Keratinocyte (primary cell): Measurements from ENCODE around the gene SLC7A6. TPM values are rescaled to one million over a fixed set of nuclear protein-coding genes. Genes with fewer than 3 reads are reported as not detected.

ENCODE experiments used
- DNase-seq: peaks from one replicate; pipeline ENCODE4 v3.0.0-alpha.2; 2011; ENCODE audit warnings: low read depth, missing footprints, low spot score
- FAIRE-seq: peaks from 2 replicates; lab custom pipeline; 2011; peaks lifted over from hg19 to GRCh38; lab: Jason Lieb, UNC
- H2AFZ ChIP-seq: 2 replicates; pipeline ENCODE4 v1.6.0; 2012; ENCODE audit warnings: low read length, control low read depth, inconsistent platforms; ENCODE audit not compliant: control insufficient read depth
- H3K27ac ChIP-seq: 2 replicates; pipeline ENCODE4 v1.5.1; 2011; ENCODE audit warnings: low read length; ENCODE audit not compliant: control insufficient read depth, insufficient read depth
- H3K27me3 ChIP-seq: 3 replicates; pipeline ENCODE4 v1.6.0; 2011; ENCODE audit warnings: low read length; ENCODE audit not compliant: control insufficient read depth, insufficient read depth; ENCODE audit errors: extremely low read depth
- H3K36me3 ChIP-seq, 2 experiments: 2 replicates in 1 of 2; 3 replicates in 1 of 2; pipeline ENCODE4 v1.5.1; 2011; ENCODE audit warnings: low read length in 2 of 2, mild to moderate bottlenecking in 1 of 2; ENCODE audit not compliant: control insufficient read depth in 2 of 2, insufficient read depth in 2 of 2; ENCODE audit errors: extremely low read depth in 1 of 2
- H3K4me1 ChIP-seq: 3 replicates; pipeline ENCODE4 v1.5.1; 2011; ENCODE audit warnings: low read length; ENCODE audit not compliant: control insufficient read depth, insufficient read depth; ENCODE audit errors: extremely low read depth
- H3K4me2 ChIP-seq: 3 replicates; pipeline ENCODE4 v1.6.0; 2011; ENCODE audit warnings: low read depth, low read length; ENCODE audit not compliant: control insufficient read depth, insufficient read depth; ENCODE audit errors: extremely low read depth
- H3K4me3 ChIP-seq, 3 experiments: fragments of 200-600 bp in 1 of 3; sonication (generic) in 1 of 3; 2 replicates in 2 of 3; 3 replicates in 1 of 3; pipeline ENCODE4 v1.5.1; 2011 to 2016; ENCODE audit warnings: low read length in 3 of 3, mild to moderate bottlenecking in 3 of 3, control low read depth in 2 of 3, inconsistent platforms in 1 of 3, low read depth in 1 of 3, mixed read lengths in 1 of 3, mixed run types in 1 of 3, moderate library complexity in 1 of 3; ENCODE audit not compliant: control insufficient read depth in 2 of 3, insufficient read depth in 2 of 3; ENCODE audit errors: extremely low read depth in 1 of 3
- H3K79me2 ChIP-seq: 2 replicates; pipeline ENCODE4 v1.6.0; 2012; ENCODE audit warnings: low read length; ENCODE audit not compliant: control insufficient read depth, insufficient read depth
- H3K9ac ChIP-seq: 3 replicates; pipeline ENCODE4 v1.6.0; 2011; ENCODE audit warnings: low read length; ENCODE audit not compliant: control insufficient read depth, insufficient read depth; ENCODE audit errors: extremely low read depth
- H3K9me1 ChIP-seq: 3 replicates; pipeline ENCODE4 v1.6.0; 2011; ENCODE audit warnings: low read length; ENCODE audit not compliant: control insufficient read depth, insufficient read depth; ENCODE audit errors: extremely low read depth
- H3K9me3 ChIP-seq: 2 replicates; pipeline ENCODE4 v1.5.1; 2012; ENCODE audit warnings: low read depth, low read length; ENCODE audit not compliant: control insufficient read depth
- H4K20me1 ChIP-seq: 3 replicates; pipeline ENCODE4 v1.6.0; 2011; ENCODE audit warnings: low read length; ENCODE audit not compliant: control insufficient read depth, insufficient read depth; ENCODE audit errors: extremely low read depth
- CTCF ChIP-seq, 3 experiments: IDR thresholded peaks in 1 of 3; conservative IDR thresholded peaks in 1 of 3; optimal IDR thresholded peaks in 1 of 3; 2 replicates in 2 of 3; 3 replicates in 1 of 3; pipeline versions ENCODE3 to v1.5.1; 2011; ENCODE audit warnings: low read length in 3 of 3, mild to moderate bottlenecking in 3 of 3, moderate library complexity in 2 of 3, control low read depth in 1 of 3, inconsistent platforms in 1 of 3; ENCODE audit not compliant: insufficient read depth in 2 of 3; ENCODE audit errors: extremely low read depth in 1 of 3
- EZH2 ChIP-seq: IDR thresholded peaks from one replicate; pipeline ENCODE4 v1.6.1; 2012; ENCODE audit warnings: inconsistent platforms, mild to moderate bottlenecking, low read length, moderate library complexity
- dilution Hi-C: fragments of 300-500 bp; cut with MboI; formaldehyde crosslinking; loops from one replicate; pipeline ENCODE4 v1.7.0; 2020; ENCODE audit warnings: low sequenced_read_pairs; ENCODE audit not compliant: extremely low pct_ligation_motif_present
- polyA plus RNA-seq, 5 experiments: library from polyadenylated mRNA; depleted of rRNA in 3 of 5; stranded (reverse) in 3 of 5; stranded (forward) in 1 of 5; unstranded in 1 of 5; fragments of >200 nt; gene quantifications; 1 replicate in 1 of 5; 2 replicates in 3 of 5; 3 replicates in 1 of 5; pipeline versions ENCODE4 v1.2.1 to v1.2.3, GENCODE V29; 2011 to 2012; ENCODE audit warnings: missing spikeins in 2 of 5, low read depth in 1 of 5, low replicate concordance in 1 of 5

Gene SLC7A6
- polyA plus RNA-seq, 1 donor (not counting 4 experiments of a cell fraction or from before 2014, with no cell fraction given) = 43.4 TPM

DNA sequence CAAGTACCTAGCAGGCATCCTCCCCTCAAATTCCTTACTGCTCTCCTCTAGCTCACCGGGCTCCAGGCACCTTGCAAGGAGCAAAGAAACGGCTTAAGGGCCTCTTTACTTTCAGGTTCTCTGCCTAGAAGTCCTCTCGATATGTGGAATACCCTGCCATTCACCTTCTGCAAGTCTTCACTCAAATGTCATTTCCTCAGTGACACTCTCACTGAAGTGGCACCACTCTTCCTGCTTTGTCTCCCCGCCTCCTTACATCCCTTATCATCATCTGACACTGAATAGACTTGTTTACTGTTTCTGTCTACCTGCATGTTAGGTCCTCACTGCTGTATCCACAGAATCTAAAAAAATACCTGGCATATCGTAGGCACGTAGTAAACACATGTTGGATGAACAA is 45.5 kb downstream of the SLC7A6 start:
- no peak for FAIRE-seq
- TF ChIP-seq EZH2 (no peak), CTCF (optimal IDR thresholded peaks at IDR 0.05 in 1 of 3, IDR thresholded peaks at IDR 0.05 in 1 of 3, conservative IDR thresholded peaks at IDR 0.05 in 1 of 3; ENCODE audit: extremely low read depth in 1 of 3, insufficient read depth in 2 of 3, low read length in 3 of 3) (no peak)
- no peaks in the 10 kb centered on the region for H3K27me3 ChIP-seq
- no peaks in the 10 kb centered on the region for H3K9me3 ChIP-seq
- H3K4me1 ChIP-seq = peaks cover 15% of the 10 kb centered on the region
- no peak for DNase-seq
- H3K4me2 ChIP-seq = peak overlapping the region; percentile 95
- peak overlapping the region; percentile 92 to 98 (median 95) for H3K4me3 ChIP-seq
- H3K36me3 ChIP-seq = peaks cover 9 to 15% of the 10 kb centered on the region in 2 experiments
- dilution Hi-C loops = no loop called here
- H3K79me2 ChIP-seq = peaks cover 58% of the 10 kb centered on the region
- H3K9ac ChIP-seq = peak overlapping the region; percentile 83
- H4K20me1 ChIP-seq = no peaks in the 10 kb centered on the region
- peak overlapping the region; percentile 13 for H2AFZ ChIP-seq
- H3K9me1 ChIP-seq = peaks cover 3% of the 10 kb centered on the region
- H3K27ac ChIP-seq = peak overlapping the region; percentile 57

- H3K9ac ChIP-seq = peak overlapping the region; percentile 83
- TF ChIP-seq CTCF (optimal IDR thresholded peaks at IDR 0.05 in 1 of 3, IDR thresholded peaks at IDR 0.05 in 1 of 3, conservative IDR thresholded peaks at IDR 0.05 in 1 of 3; ENCODE audit: extremely low read depth in 1 of 3, insufficient read depth in 2 of 3, low read length in 3 of 3) (no peak), EZH2 (no peak)
- dilution Hi-C loops = no loop called here
- peak overlapping the region; percentile 57 for H3K27ac ChIP-seq
- DNase-seq = no peak
- no peaks in the 10 kb centered on the region for H3K27me3 ChIP-seq
- H3K4me3 ChIP-seq = peak overlapping the region; percentile 92 to 98 (median 95)
- no peaks in the 10 kb centered on the region for H3K9me3 ChIP-seq
- no peaks in the 10 kb centered on the region for H4K20me1 ChIP-seq
- H3K4me1 ChIP-seq = peaks cover 15% of the 10 kb centered on the region
- no peak for FAIRE-seq
- H3K9me1 ChIP-seq = peaks cover 3% of the 10 kb centered on the region
- H2AFZ ChIP-seq = peak overlapping the region; percentile 83
- H3K79me2 ChIP-seq = peaks cover 52% of the 10 kb centered on the region
- H3K4me2 ChIP-seq = peak overlapping the region; percentile 95
- H3K36me3 ChIP-seq = peaks cover 5 to 11% of the 10 kb centered on the region in 2 experiments
These were observed 46.1 kb downstream of the SLC7A6 start for GRCh38 chr16:68310437-68310773.
